ENCODE data around the gene ADAM30.

DNA sequence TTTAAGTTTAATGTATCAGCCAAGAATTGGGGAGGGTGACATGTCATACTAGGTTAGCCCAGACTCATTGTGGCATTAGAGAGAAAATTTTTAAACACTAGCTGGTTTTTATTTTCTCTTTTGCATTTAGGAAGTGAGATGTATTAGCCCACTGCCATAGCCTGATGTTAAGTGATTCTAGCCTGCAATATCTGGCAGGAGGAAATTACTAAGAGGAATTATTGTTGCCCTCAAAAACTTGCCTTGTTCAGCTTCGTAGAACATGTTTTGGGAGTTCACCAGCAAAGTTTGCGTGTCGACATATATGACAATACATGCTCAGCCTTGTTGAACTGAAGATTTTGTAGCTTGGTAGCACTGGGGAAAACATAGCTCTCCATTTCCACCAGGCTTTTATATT is 12.5 kb downstream of the ADAM30 start:
- TF ChIP-seq, protein P1, sequence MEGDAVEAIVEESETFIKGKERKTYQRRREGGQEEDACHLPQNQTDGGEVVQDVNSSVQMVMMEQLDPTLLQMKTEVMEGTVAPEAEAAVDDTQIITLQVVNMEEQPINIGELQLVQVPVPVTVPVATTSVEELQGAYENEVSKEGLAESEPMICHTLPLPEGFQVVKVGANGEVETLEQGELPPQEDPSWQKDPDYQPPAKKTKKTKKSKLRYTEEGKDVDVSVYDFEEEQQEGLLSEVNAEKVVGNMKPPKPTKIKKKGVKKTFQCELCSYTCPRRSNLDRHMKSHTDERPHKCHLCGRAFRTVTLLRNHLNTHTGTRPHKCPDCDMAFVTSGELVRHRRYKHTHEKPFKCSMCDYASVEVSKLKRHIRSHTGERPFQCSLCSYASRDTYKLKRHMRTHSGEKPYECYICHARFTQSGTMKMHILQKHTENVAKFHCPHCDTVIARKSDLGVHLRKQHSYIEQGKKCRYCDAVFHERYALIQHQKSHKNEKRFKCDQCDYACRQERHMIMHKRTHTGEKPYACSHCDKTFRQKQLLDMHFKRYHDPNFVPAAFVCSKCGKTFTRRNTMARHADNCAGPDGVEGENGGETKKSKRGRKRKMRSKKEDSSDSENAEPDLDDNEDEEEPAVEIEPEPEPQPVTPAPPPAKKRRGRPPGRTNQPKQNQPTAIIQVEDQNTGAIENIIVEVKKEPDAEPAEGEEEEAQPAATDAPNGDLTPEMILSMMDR (conservative IDR thresholded peaks at IDR 0.05 in 1 of 2, IDR thresholded peaks at IDR 0.05 in 1 of 2; ENCODE audit: low read depth in 1 of 2, low read length in 2 of 2): no peak
- no peak for TF ChIP-seq EZH2 (IDR thresholded peaks at IDR 0.05; ENCODE audit: low read length, missing control alignments)
